HG03280 (cell line): ENCODE data around the gene SCN8A.
"Not testable (repeated sequence)": the region's sequence is repeated elsewhere in the genome, so short reads cannot be mapped to it uniquely, and the experiment has no call there.

ENCODE experiments used
- ATAC-seq: cut with Tn5 transposase; IDR thresholded peaks from one replicate; pipeline ENCODE4 v1.9.1; 2021; ENCODE audit warnings: mild to moderate bottlenecking, moderate library complexity; ENCODE audit not compliant: unreplicated experiment

The SCN8A gene

GRCh38 chr12:51591016-51591901, at the start of gene SCN8A:
Gene SCN8A, plus strand, starts transcription at chr12:51591233. Its CDS starts 71,585 bp downstream, at chr12:51662818.
- ATAC-seq = peak; percentile 40

GRCh38 chr12:51546097-51546496, 44.9 kb upstream of the SCN8A start:
- ATAC-seq = no peak

- no peak for ATAC-seq
Measured at GRCh38 chr12:51547606-51548005, 43.4 kb upstream of the SCN8A start.

GRCh38 chr12:51548241-51548640, 42.8 kb upstream of the SCN8A start:
- no peak for ATAC-seq

GRCh38 chr12:51549637-51550036, 41.4 kb upstream of the SCN8A start:
- ATAC-seq = no peak

- ATAC-seq = not testable (repeated sequence)
Measured at GRCh38 chr12:51568271-51569032, 22.6 kb upstream of the SCN8A start.

- no peak for ATAC-seq
Measured at GRCh38 chr12:51579321-51579850, 11.6 kb upstream of the SCN8A start.

- no peak for ATAC-seq
Measured at GRCh38 chr12:51589060-51589459, 2.0 kb upstream of the SCN8A start.

GRCh38 chr12:51589557-51590176, 1.4 kb upstream of the SCN8A start:
- no peak for ATAC-seq

- peak; percentile 75 for ATAC-seq
Measured at GRCh38 chr12:51590347-51591015, 552 bp upstream of the SCN8A start.

GRCh38 chr12:51592034-51592705, 1.1 kb downstream of the SCN8A start:
- no peak for ATAC-seq

GRCh38 chr12:51593021-51593420, 2.0 kb downstream of the SCN8A start:
- ATAC-seq = no peak

- no peak for ATAC-seq
Measured at GRCh38 chr12:51593539-51593938, 2.5 kb downstream of the SCN8A start.

GRCh38 chr12:51598156-51598555, 7.1 kb downstream of the SCN8A start:
- ATAC-seq = no peak

GRCh38 chr12:51600721-51601120, 9.7 kb downstream of the SCN8A start:
- ATAC-seq = no peak

GRCh38 chr12:51601241-51601640, 10.2 kb downstream of the SCN8A start:
- ATAC-seq = no peak

GRCh38 chr12:51605896-51606295, 14.9 kb downstream of the SCN8A start:
- ATAC-seq = not testable (repeated sequence)

- not testable (repeated sequence) for ATAC-seq
Measured at GRCh38 chr12:51607197-51607596, 16.2 kb downstream of the SCN8A start.

- ATAC-seq = no peak
Measured at GRCh38 chr12:51620448-51620847, 29.4 kb downstream of the SCN8A start.
